Measurements from ENCODE around the gene SERPINA6.
"Not testable (repeated sequence)": the region's sequence is repeated elsewhere in the genome, so short reads cannot be mapped to it uniquely, and the experiment has no call there.

The SERPINA6 gene

GRCh38 chr14:94303111-94303510 lies 20.0 kb downstream of the SERPINA6 start:
- no peaks in the 10 kb centered on the region for H3K36me3 ChIP-seq (ENCODE audit: control insufficient read depth, insufficient read depth, low read length)
- DNase-seq (ENCODE audit: extremely low read depth, insufficient read length), result no peak
- no peaks in the 10 kb centered on the region for H3K27me3 ChIP-seq (replicated peaks; ENCODE audit: control insufficient read depth, insufficient read depth, low read length)
- TF ChIP-seq CTCF (IDR thresholded peaks at IDR 0.05; ENCODE audit: insufficient read depth, low read length, poor library complexity, severe bottlenecking), result no peak
- no peak overlapping the region for H3K4me3 ChIP-seq (replicated peaks; ENCODE audit: low read depth, low read length)

GRCh38 chr14:94298130-94298529 lies 25.0 kb downstream of the SERPINA6 start:
- TF ChIP-seq CTCF (IDR thresholded peaks at IDR 0.05; ENCODE audit: insufficient read depth, low read length, poor library complexity, severe bottlenecking), result no peak
- Histone ChIP-seq H3K27me3 (replicated peaks; ENCODE audit: control insufficient read depth, insufficient read depth, low read length) (no peaks in the 10 kb centered on the region), H3K36me3 (ENCODE audit: control insufficient read depth, insufficient read depth, low read length) (no peaks in the 10 kb centered on the region), H3K4me3 (replicated peaks; ENCODE audit: low read depth, low read length) (no peak overlapping the region)
- DNase-seq (ENCODE audit: extremely low read depth, insufficient read length), result no peak

- H3K36me3 ChIP-seq (ENCODE audit: control insufficient read depth, insufficient read depth, low read length); H3K27me3 ChIP-seq (replicated peaks; ENCODE audit: control insufficient read depth, insufficient read depth, low read length); DNase-seq (ENCODE audit: extremely low read depth, insufficient read length); H3K4me3 ChIP-seq (replicated peaks; ENCODE audit: low read depth, low read length): not testable (repeated sequence)
Observed at GRCh38 chr14:94296181-94296545, 27.0 kb downstream of the SERPINA6 start.

GRCh38 chr14:94295360-94296180 lies 27.6 kb downstream of the SERPINA6 start:
- Histone ChIP-seq H3K4me3 (replicated peaks; ENCODE audit: low read depth, low read length) (no peak overlapping the region), H3K36me3 (ENCODE audit: control insufficient read depth, insufficient read depth, low read length) (no peaks in the 10 kb centered on the region), H3K27me3 (replicated peaks; ENCODE audit: control insufficient read depth, insufficient read depth, low read length) (no peaks in the 10 kb centered on the region)
- no peak for DNase-seq (ENCODE audit: extremely low read depth, insufficient read length)
- TF ChIP-seq CTCF (IDR thresholded peaks at IDR 0.05; ENCODE audit: insufficient read depth, low read length, poor library complexity, severe bottlenecking), result no peak

GRCh38 chr14:94293578-94293924 lies 29.6 kb downstream of the SERPINA6 start:
- Histone ChIP-seq H3K36me3 (ENCODE audit: control insufficient read depth, insufficient read depth, low read length) (no peaks in the 10 kb centered on the region), H3K27me3 (replicated peaks; ENCODE audit: control insufficient read depth, insufficient read depth, low read length) (no peaks in the 10 kb centered on the region), H3K4me3 (replicated peaks; ENCODE audit: low read depth, low read length) (no peak overlapping the region)
- TF ChIP-seq CTCF (IDR thresholded peaks at IDR 0.05; ENCODE audit: insufficient read depth, low read length, poor library complexity, severe bottlenecking), result no peak
- no peak for DNase-seq (ENCODE audit: extremely low read depth, insufficient read length)

GRCh38 chr14:94292872-94293577 lies 30.1 kb downstream of the SERPINA6 start, which contains the start of gene SERPINA10:
SERPINA10 (minus strand) TSS chr14:94293268; CDS start chr14:94290593, 2,675 bp downstream.
- Histone ChIP-seq H3K4me3 (replicated peaks; ENCODE audit: low read depth, low read length) (no peak within 1 kb of the TSS), H3K27me3 (replicated peaks; ENCODE audit: control insufficient read depth, insufficient read depth, low read length) (no peaks in the 10 kb centered on the region), H3K36me3 (ENCODE audit: control insufficient read depth, insufficient read depth, low read length) (no peaks in the 10 kb centered on the region)
- TF ChIP-seq CTCF (IDR thresholded peaks at IDR 0.05; ENCODE audit: insufficient read depth, low read length, poor library complexity, severe bottlenecking), result no peak
- no peak for DNase-seq (ENCODE audit: extremely low read depth, insufficient read length)
